CD4-positive, alpha-beta T cell treated with Interferon gamma for 1 hour (primary cell): Measurements from ENCODE around the gene ACTR5.
A peak's percentile ranks its signal among the peaks of the same experiment; 100 is the strongest.

Experiments used
- DNase-seq: peaks from one replicate; pipeline ENCODE4 v3.0.0-alpha.2; 2020

ACTR5 gene

GRCh38 chr20:38748097-38748860, at the start of gene ACTR5:
ACTR5 (plus strand) TSS chr20:38748460; CDS start chr20:38748479, 19 bp downstream.
- DNase-seq = peak; percentile 94

DNA sequence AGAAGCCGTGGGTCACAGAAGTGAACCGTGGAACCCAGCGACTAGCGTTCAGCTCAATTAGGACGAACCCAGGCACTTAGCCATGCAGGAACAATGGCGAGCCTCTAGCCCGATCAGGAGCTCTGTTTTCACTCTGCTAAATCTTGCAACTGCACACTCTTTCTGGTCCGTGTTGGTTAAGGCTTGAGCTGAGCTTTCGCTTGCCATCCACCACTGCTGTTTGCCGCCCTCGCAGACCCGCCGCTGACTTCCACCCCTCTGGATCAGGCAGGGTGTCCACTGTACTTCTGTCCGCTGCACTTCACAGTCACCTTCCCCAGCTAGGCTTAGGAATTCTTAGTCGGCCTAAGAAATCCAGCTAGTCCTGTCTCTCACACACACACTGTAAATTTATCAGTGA, 49.7 kb upstream of the ACTR5 start:
- DNase-seq = no peak

DNA sequence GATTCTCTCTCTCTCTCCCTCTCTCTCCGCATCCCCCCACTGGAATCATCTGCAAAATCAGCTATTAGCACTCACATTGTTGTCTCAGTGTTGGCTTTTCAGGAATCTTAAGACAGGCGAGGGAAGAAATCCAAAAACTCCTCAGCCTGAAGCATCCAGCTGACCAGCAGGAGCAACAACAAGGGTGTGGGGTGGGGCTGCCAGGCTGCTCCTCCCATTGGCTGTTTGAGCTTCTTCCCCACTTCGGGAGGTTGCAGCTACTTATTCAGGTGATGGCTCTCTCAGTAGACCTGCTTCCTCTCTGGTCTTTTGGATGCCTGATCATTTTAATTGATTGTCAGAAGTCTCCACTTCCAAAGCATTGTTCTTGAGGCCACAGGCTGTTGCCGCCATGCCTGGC, 48.1 kb upstream of the ACTR5 start:
- DNase-seq = no peak

DNA sequence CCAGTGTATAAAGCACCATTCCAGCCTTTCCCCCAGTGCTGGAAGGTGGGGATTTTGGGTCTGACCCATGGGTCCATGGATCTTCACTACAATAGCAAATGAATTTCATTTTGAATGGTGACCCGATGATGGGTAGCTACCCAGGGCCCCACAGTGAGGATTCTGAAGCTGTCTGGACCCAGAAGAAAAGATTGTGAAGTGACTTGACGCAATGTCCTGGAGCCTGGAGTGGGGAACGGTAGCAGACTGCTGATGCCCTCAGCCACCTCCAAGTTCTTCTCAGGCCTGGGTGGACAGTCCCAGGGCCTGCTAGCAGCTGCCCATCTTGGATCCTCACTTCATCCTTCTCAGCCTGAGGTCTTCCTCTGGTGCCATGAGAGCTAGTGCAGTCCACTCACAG, 47.3 kb upstream of the ACTR5 start:
- DNase-seq = no peak

DNA sequence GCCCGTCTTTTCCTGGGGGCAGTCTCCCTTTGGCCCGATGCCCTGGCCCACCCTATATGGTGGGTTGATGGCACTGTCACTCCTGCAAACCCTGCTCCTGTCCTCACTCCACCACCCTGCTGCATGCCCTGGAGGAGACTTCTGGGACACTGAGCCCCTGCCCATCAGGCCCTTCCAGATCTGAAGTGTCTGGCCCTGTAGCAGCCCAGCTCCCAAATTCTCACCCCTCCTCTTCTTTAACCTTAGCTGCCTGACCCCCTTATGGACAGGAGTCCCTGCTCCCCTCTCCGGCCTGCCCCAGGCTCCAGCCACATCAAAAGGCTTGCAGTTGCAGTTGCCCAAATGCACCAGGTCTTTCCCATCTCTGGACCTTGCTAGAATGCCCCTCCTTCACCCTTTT, 44.7 kb upstream of the ACTR5 start:
- no peak for DNase-seq

DNA sequence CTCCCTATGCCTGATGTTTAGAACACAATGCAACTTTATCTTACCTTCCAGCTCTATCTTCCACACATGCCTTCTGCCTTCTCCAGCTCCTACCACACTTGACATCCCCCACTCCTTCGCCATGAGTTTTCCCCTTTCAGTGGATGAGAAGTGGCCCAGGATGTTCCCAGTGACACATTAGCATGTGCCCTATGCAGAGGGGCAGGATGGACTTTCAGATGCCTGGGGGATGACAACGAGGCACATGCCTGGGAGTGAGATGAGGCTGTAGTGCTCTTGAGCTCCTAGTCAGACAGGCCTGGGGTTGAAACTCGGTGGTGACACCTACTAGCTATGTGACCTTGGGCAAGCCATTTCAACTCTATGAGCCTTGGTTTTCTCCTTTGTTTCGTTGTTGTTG, 44.1 kb upstream of the ACTR5 start:
- DNase-seq = no peak

- DNase-seq = no peak
These were observed 41.8 kb upstream of the ACTR5 start for GRCh38 chr20:38706509-38706908.

- no peak for DNase-seq
These were observed 34.0 kb upstream of the ACTR5 start for GRCh38 chr20:38714308-38714707.

GRCh38 chr20:38715646-38716045, 32.6 kb upstream of the ACTR5 start:
- DNase-seq = no peak

GRCh38 chr20:38722683-38723016, 25.6 kb upstream of the ACTR5 start:
- DNase-seq = no peak

DNA sequence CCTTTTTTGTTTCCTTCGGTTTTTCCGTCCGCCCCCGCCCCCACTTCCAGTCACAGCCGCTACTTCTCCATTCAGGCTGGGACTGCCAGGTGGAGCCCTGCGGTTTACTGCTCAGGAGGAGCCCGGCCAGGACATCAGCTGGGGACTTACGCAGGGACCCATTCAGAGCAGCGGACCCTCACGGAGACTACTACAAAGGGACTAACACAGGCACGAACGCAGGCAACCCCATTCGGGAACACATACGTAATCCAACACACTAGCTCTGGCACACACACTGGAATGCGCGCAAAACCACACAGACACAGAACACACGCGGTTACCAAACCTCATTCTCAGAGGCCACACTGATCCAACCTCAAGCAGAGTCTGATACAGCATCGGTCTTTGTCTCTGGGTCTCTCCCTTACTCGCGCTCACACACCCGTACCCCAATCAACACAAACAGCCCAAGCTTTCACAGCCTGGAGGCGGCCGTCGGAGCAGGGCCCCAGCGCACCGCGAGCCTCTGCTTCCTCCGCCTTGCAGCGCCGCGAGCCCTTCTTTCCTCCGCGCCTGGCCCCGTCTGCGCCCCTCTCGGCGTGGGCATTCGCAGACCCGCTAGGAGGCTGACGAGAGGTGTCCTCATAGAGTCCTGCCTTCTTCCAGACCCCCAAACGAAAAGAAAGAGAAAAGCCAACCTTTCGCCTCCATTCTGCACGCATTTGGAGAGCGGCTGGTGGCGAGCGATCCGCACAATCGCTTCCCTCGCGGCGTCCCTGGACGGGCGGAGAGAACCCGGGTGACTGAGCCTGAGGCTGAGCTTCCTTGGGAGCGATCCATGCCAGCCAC, 25.0 kb upstream of the ACTR5 start:
- no peak for DNase-seq

DNA sequence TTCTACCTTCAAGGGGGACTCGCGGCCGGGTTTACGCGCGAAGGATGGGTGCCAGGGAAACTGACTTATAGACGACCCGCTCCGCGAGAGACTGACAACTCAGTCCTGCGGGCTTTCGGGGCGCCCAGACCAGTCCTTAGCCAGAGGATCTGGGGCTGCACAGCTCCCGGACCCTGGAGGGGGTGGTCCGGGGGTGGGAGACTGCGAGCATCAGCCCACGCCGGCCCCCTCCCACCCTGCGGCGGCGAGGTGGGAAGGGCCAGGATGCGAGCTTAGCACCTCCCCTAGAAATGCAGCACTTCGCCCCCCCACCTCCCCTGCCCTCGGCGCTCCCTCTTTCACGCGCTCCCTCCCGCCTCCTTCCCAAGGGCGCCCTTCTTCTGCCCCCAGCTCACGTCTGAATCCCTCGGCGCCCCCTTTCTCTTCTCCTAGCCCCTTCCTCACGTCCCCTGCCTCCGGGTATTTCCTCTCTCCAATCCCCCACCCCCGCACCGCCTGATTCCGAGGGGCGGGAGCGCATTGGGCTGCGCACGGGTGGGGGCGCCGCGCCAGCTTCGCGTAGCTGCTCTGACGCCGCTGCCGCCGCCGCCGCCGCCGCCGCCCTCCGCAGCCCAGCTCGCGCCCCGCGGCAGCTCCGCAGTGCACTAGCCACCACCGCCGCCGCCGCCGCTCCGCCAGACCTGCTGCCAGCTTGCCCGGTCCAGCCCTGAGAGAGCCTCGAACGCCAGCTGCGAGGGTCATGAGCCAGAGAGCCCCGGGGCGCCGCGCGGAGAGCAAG, 24.2 kb upstream of the ACTR5 start, which contains the start of gene SLC32A1:
Gene SLC32A1 (plus strand): TSS at position 639 of the 778 bp plus-strand sequence. CDS start 239 bp downstream, outside the sequence.
- no peak for DNase-seq

- no peak for DNase-seq
These were observed 23.6 kb upstream of the ACTR5 start for GRCh38 chr20:38724626-38725147.

GRCh38 chr20:38725148-38725901, 22.9 kb upstream of the ACTR5 start:
- DNase-seq = no peak

DNA sequence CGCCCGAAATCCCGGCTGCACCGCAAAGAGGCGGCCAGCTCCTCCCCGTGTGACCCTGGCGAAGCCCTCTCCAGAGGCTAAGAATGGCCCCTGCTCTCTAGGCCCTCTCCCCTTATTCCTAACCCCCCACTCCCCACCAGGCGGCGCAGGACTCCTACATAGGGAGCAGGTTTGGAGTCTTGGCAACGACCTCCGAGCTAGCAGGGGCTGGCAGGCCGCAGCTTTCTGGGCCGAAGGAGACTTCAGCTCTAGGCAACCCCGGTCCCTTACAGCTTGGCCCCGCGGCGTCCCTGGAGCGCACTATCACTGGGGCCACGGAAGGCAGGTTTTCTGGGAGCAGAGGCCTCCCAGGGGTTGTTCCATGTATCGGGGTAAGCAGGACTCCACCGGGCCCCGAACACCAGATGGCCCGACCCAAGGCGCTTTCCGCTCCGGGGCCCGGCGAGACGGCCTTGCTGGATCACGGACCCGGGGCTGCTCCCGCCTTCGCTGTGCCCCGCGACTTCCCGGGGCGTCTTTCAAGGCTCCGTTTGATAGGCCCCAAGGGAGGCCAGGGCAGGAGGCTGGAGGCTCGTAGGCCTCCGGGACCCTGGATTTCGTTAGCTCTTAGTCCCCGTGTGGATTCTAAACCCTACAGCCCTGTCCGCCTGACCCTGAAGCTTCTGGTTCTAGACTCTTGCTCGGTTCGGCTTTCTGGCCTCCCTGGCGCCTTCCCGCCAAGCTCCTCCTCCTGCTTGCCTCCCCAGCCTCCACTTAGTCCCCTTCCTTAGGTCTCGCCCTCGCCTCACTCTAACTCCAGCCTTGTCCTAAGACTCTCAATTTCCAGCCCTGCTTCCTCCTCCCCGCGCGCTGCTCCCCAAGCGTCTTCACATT, 22.1 kb upstream of the ACTR5 start:
- no peak for DNase-seq

DNA sequence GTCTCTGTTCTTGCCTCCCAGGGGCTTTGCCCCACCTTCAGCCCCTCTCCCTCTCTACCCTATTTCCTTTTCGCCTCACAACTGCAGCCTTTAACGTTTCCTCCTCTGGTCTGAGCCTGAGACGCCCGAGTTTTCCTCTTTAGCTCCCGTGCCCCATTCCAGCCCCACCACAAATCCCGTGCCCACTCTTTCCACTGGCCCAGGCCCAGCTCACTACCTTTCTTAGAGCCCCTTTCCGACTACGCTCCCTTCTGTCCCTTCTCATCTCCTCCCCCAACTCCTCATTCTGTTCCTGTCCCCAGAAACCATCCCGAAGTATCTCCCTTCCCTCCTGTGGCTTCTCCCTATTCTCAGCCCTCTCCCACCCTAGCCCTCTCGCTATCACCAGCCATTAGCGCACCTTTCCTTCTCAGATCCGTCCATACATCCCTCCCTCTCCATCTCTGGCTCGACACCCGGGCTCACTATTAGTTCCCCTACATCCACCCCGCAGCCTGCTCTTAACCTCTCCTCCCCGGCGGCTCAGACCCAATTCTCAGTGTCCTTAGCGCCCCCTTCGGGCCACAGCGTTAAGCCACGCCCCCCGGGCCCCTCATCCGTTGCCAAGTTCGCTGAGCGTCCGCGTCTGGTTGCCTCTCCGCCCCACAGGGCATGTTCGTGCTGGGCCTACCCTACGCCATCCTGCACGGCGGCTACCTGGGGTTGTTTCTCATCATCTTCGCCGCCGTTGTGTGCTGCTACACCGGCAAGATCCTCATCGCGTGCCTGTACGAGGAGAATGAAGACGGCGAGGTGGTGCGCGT, 21.3 kb upstream of the ACTR5 start:
- DNase-seq = peak; percentile 38

DNA sequence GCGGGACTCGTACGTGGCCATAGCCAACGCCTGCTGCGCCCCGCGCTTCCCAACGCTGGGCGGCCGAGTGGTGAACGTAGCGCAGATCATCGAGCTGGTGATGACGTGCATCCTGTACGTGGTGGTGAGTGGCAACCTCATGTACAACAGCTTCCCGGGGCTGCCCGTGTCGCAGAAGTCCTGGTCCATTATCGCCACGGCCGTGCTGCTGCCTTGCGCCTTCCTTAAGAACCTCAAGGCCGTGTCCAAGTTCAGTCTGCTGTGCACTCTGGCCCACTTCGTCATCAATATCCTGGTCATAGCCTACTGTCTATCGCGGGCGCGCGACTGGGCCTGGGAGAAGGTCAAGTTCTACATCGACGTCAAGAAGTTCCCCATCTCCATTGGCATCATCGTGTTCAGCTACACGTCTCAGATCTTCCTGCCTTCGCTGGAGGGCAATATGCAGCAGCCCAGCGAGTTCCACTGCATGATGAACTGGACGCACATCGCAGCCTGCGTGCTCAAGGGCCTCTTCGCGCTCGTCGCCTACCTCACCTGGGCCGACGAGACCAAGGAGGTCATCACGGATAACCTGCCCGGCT, 20.6 kb upstream of the ACTR5 start:
- DNase-seq = no peak

GRCh38 chr20:38728191-38728781, 20.0 kb upstream of the ACTR5 start:
- DNase-seq = no peak

DNA sequence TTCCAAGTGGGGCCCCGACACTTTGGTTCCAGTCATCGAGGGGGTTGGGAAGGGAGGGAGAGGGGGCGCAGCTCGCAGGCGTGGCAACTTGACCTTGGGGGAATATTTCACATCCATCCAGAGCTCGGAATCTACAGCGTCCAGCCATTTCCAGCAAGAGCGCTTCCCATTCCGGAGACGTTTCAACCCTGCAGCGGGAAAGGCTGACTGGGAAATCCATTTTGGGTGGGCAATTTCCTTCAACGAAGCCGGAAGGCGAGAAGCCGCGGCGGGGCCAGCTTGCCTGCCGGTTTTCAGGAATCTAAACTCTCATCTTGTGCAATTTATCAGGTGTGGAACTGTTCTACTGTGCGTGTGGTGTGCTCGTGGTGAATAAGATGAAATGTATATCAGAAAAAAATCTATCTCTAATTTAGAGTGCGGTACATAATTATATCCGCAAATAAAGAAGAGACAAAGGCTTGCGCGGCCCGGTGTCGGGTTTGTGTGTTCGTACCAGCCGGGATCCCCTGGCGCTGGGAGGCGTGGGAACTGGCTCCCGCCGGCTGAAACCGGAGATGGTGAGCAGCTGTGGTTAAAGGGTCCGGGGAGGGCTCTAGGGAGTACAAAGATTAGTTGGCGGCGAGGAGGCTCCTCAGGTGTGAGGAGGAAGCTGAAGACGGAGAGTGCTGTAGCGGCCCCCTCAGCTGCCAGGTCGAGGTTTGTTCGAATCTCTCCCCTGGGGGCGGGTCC, 19.2 kb upstream of the ACTR5 start:
- no peak for DNase-seq
